ENCODE results near the gene MCF2L. TPM values are rescaled to one million over a fixed set of nuclear protein-coding genes. Genes with fewer than 3 reads are reported as not detected.

The MCF2L gene
- total RNA-seq, 1 experiment from 2014 or later = 22.1 TPM

GRCh38 chr13:112972867-112973576 is 4.0 kb downstream of the MCF2L start:
- Histone ChIP-seq H3K27me3 (replicated peaks; ENCODE audit: control insufficient read depth, insufficient read depth, low read length) (no peaks in the 10 kb centered on the region; the same call in 1 of the 2 replicates), H3K36me3 (ENCODE audit: control insufficient read depth, insufficient read depth, low read length) (peaks cover 1% of the 10 kb centered on the region; the same call in 1 of the 2 replicates), H3K4me3 (ENCODE audit: low read depth, low read length) (no peak overlapping the region), H3K9me3 (no peaks in the 10 kb centered on the region), H3K4me1 (peaks cover 3% of the 10 kb centered on the region; the same call in 1 of the 2 replicates)
- no peak overlapping the region for H3K4me3 Mint-ChIP-seq (ENCODE audit: unreplicated experiment)
- POLR2A ChIA-PET = no interaction called here
- peak in 1 of 2 experiments; percentile 18 for DNase-seq
- CTCF ChIA-PET = no interaction called here
- intact Hi-C loops (cut with micrococcal nuclease; ENCODE audit: unreplicated experiment) = no loop called here
- H3K9me3 Mint-ChIP-seq (ENCODE audit: unreplicated experiment) = peaks cover 13% of the 10 kb centered on the region
- H3K27me3 Mint-ChIP-seq (ENCODE audit: insufficient read depth, unreplicated experiment) = peaks cover 5% of the 10 kb centered on the region
- TF ChIP-seq, protein P1, sequence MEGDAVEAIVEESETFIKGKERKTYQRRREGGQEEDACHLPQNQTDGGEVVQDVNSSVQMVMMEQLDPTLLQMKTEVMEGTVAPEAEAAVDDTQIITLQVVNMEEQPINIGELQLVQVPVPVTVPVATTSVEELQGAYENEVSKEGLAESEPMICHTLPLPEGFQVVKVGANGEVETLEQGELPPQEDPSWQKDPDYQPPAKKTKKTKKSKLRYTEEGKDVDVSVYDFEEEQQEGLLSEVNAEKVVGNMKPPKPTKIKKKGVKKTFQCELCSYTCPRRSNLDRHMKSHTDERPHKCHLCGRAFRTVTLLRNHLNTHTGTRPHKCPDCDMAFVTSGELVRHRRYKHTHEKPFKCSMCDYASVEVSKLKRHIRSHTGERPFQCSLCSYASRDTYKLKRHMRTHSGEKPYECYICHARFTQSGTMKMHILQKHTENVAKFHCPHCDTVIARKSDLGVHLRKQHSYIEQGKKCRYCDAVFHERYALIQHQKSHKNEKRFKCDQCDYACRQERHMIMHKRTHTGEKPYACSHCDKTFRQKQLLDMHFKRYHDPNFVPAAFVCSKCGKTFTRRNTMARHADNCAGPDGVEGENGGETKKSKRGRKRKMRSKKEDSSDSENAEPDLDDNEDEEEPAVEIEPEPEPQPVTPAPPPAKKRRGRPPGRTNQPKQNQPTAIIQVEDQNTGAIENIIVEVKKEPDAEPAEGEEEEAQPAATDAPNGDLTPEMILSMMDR (IDR thresholded peaks at IDR 0.05; ENCODE audit: insufficient read depth in 1 of 2, low read depth in 1 of 2, low read length in 1 of 2, severe bottlenecking in 1 of 2, unreplicated experiment in 1 of 2) = no peak
- no TSS peak for BruUV-seq (replicated peaks)
- H3K36me3 Mint-ChIP-seq (ENCODE audit: insufficient read depth, unreplicated experiment) = no peaks in the 10 kb centered on the region
- H3K27ac Mint-ChIP-seq (ENCODE audit: unreplicated experiment) = no peak overlapping the region
- H3K4me1 Mint-ChIP-seq (ENCODE audit: low read depth, unreplicated experiment) = no peaks in the 10 kb centered on the region

- Mint-ChIP-seq H3K27ac (ENCODE audit: unreplicated experiment) (no peak overlapping the region), H3K27me3 (ENCODE audit: insufficient read depth, unreplicated experiment) (peaks cover 5% of the 10 kb centered on the region), H3K4me1 (ENCODE audit: low read depth, unreplicated experiment) (no peaks in the 10 kb centered on the region), H3K36me3 (ENCODE audit: insufficient read depth, unreplicated experiment) (no peaks in the 10 kb centered on the region), H3K4me3 (ENCODE audit: unreplicated experiment) (no peak overlapping the region), H3K9me3 (ENCODE audit: unreplicated experiment) (peaks cover 13% of the 10 kb centered on the region)
- intact Hi-C loops (cut with micrococcal nuclease; ENCODE audit: unreplicated experiment) = no loop called here
- TF ChIP-seq, protein P1 (IDR thresholded peaks at IDR 0.05; ENCODE audit: insufficient read depth in 1 of 2, low read depth in 1 of 2, low read length in 1 of 2, severe bottlenecking in 1 of 2, unreplicated experiment in 1 of 2) = no peak
- BruUV-seq (replicated peaks) = no TSS peak
- no peaks in the 10 kb centered on the region for H3K9me3 ChIP-seq
- CTCF ChIA-PET = no interaction called here
- H3K4me1 ChIP-seq = no peaks in the 10 kb centered on the region
- H3K36me3 ChIP-seq (ENCODE audit: control insufficient read depth, insufficient read depth, low read length) = peaks cover 1% of the 10 kb centered on the region; the same call in 1 of the 2 replicates
- H3K27me3 ChIP-seq (replicated peaks; ENCODE audit: control insufficient read depth, insufficient read depth, low read length) = no peaks in the 10 kb centered on the region; the same call in 1 of the 2 replicates
- H3K4me3 ChIP-seq (ENCODE audit: low read depth, low read length) = no peak overlapping the region
- POLR2A ChIA-PET = no interaction called here
- no peak for DNase-seq
Observed at GRCh38 chr13:112973577-112973951, 4.5 kb downstream of the MCF2L start.

DNA sequence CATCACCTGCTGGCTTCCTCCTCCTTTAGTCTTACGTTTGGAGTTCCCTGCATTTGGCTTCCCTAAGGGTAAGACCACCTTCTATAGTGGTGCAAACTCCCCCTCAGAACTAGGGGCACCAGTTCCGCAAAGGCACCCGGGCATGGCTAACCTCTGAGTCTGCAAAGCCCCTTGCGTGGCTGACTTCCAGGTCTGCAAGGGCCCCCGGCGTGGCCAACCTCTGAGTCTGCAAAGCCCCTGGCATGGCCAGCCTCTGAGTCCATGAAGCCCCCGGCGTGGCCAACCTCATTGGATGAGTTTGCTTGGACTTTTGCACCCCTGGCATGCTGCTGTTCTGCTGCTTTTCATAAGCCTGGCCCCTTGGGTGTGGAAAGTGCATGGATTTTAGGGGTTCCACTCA is 5.1 kb downstream of the MCF2L start:
- Mint-ChIP-seq H3K4me3 (ENCODE audit: unreplicated experiment) (no peak overlapping the region), H3K4me1 (ENCODE audit: low read depth, unreplicated experiment) (no peaks in the 10 kb centered on the region), H3K27ac (ENCODE audit: unreplicated experiment) (no peak overlapping the region), H3K9me3 (ENCODE audit: unreplicated experiment) (peaks cover 13% of the 10 kb centered on the region), H3K27me3 (ENCODE audit: insufficient read depth, unreplicated experiment) (peaks cover 5% of the 10 kb centered on the region), H3K36me3 (ENCODE audit: insufficient read depth, unreplicated experiment) (no peaks in the 10 kb centered on the region)
- TF ChIP-seq, protein P1 (IDR thresholded peaks at IDR 0.05; ENCODE audit: insufficient read depth in 1 of 2, low read depth in 1 of 2, low read length in 1 of 2, severe bottlenecking in 1 of 2, unreplicated experiment in 1 of 2) = no peak
- CTCF ChIA-PET = no interaction called here
- no peaks in the 10 kb centered on the region for H3K4me1 ChIP-seq
- POLR2A ChIA-PET = no interaction called here
- DNase-seq = no peak
- H3K4me3 ChIP-seq (ENCODE audit: low read depth, low read length) = no peak overlapping the region
- peaks cover 1% of the 10 kb centered on the region; the same call in 1 of the 2 replicates for H3K36me3 ChIP-seq (ENCODE audit: control insufficient read depth, insufficient read depth, low read length)
- H3K27me3 ChIP-seq (replicated peaks; ENCODE audit: control insufficient read depth, insufficient read depth, low read length) = no peaks in the 10 kb centered on the region; the same call in 1 of the 2 replicates
- no peaks in the 10 kb centered on the region for H3K9me3 ChIP-seq
- BruUV-seq (replicated peaks) = no TSS peak
- intact Hi-C loops (cut with micrococcal nuclease; ENCODE audit: unreplicated experiment) = no loop called here

Data from Caco-2 (cell line).